Stimulated activated CD8-positive, alpha-beta memory T cell treated with anti-CD3 and anti-CD28 coated beads, Interleukin-4, amount 100 ng/mL, for 4 hours (primary cell): ENCODE results near the gene MGLL.

Experiments used
- DNase-seq, 2 donors: peaks; one replicate each; pipeline ENCODE4 v3.0.0-alpha.2; 2020; ENCODE audit warnings: low read depth in 2 of 2, low spot score in 1 of 2

MGLL gene

GRCh38 chr3:127774647-127775046 lies 47.7 kb downstream of the MGLL start:
- no peak for DNase-seq

- DNase-seq, result no peak
Measured at GRCh38 chr3:127773752-127774395, 48.4 kb downstream of the MGLL start.

DNA sequence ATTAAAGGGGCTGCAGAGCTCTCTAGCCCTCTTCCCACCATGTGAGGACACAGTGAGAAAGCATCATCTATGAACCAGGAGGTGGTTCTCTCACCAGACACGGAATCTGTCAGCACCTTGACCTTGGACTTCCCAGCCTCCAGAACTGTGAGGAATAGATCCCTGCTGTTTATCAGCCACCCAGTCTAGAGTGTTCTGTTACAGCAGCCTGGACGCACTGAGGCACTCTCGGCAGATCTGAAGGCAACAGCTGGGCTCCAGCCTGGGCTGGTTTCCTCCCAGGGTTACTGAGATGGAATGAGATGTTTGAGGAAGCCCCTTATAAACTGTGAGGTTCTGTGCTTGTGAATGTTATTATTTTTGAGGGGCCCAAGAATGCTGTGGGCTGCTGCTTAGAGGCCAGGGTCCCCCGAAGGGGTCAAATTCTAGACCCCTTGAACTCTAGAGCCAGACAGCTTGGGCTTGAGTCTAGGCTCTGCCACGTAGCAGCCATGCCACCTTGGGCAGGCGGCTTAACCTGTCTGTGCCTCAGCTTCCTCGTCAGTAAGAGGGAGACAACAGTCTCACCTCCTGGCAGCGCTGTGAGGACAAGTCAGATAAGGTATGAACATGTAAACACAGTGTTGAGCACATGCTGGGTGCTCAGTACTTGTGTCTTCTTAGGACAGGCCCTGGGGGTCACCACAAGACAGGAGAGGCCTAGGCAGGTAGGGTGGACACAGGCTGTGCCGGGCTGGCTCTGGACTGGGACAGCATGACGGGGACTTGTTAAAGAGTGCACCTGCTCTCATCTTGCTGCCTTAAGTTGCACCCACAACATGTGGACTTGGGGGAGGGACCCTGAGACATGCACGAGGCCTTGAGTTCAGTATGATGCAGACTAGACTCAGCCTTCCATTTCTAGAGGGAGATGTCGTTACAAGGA lies 49.2 kb downstream of the MGLL start:
- DNase-seq, result no peak

DNA sequence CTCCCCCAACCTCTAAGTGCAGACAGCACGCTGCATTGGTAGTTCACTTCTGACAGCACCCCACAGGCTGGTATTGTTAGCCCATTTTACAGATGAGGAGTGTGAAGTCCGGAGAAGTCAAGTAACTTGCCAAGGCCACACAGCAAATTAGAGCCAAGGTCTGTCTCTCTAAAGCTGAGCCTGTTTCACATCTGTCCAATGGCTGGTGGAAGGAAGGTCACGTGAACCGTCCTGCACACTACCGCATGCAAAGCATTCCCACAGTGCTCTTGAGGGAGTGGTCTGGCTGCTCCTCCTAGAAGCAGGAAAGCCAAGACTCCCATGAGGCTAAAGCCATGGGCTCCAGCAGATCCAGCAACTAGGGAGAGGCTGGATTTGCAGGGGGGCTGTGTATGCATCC lies 50.0 kb downstream of the MGLL start:
- no peak for DNase-seq

GRCh38 chr3:127771746-127772145 lies 50.6 kb downstream of the MGLL start:
- no peak for DNase-seq

- no peak for DNase-seq
Measured at GRCh38 chr3:127770671-127771355, 51.5 kb downstream of the MGLL start.

DNA sequence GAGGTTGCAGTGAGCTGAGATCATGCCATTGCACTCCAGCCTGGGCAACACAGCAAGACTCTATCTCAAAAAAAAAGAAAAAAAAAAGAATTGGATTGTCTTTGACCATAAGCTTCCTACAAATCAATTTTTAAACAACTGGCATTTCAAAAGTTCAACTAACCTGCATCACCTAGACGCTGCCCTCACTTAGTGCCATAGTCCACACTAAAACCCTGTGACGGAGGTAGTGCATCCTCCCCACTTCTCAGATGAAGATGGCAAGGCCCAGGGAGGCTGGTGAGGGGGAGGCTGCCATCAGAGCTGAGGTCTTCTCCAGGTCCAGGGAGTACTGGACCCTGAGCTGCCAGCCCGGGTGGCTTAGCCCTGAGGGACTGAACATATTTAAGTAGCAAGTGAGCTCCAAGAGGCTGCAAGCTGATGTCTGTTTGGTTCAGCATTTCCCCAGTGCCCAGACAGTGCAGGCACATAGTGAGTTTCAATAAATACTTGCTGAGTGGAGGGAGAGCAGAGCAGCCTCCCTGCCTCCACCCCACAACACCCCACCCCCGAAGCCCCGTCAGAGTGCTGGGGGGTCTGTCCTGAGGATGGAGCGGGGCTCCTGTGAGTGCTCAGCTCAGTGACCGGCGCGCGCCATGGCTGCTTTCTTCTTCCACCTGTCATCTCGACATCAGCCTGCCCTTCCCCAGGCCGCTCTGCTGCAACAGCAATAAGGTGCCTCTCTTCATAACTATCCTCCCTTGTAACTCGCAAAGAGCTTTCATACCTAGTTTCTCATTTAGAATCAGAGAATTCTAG lies 52.8 kb downstream of the MGLL start:
- no peak for DNase-seq

DNA sequence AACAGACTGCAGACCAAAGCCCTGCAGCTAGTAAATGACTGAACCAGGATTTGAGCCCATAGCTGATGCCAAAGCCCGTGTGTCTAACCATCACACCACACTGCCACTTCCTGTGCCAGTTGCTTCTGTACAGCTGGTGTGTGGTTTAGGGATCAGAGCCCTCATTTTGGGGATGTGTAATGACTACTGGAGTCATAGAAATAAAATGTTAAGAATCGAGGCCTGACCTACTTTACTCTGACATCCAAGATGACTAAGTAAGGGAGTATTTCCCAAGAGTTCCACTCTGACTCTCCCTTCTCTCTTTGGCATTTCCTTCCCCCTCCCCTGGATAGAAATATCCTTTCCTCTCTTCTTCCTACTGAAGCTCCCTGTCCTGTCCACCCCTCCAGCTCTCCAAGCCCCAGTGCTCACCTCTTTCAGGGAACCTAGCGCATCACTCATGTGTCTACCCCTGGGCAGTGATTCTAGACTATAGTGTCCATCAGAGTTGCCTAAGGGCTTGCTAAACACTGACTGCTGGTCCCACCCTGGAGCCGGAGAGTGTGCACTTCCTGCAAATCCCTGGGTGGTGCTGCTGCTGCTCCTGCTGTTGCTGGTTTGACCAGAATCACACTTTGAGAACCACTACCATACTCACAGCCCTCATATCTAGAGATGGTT lies 53.8 kb downstream of the MGLL start:
- DNase-seq, result no peak

- no peak for DNase-seq
Measured at GRCh38 chr3:127767126-127767525, 55.2 kb downstream of the MGLL start.

DNA sequence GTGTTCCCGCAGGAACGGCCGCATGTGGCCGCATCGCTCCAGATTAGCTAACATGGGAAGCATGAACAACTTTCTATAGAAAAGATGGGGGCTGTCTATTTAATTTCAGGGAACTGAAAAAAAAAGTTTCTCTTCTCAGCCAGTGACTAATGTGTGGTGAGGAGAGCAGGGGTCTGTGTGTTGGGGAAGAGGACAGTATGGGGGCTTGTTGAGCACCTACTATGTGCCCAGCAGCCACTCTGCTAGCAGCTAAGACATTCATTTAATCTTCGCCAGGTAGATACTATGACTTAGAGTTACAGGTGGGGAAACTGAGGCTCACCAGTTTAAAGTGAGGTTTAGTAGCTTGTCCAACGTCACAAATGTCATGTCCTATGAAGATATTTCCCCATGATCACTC lies 56.6 kb downstream of the MGLL start:
- no peak for DNase-seq

- DNase-seq, result no peak
Measured at GRCh38 chr3:127764841-127765362, 57.4 kb downstream of the MGLL start.

DNA sequence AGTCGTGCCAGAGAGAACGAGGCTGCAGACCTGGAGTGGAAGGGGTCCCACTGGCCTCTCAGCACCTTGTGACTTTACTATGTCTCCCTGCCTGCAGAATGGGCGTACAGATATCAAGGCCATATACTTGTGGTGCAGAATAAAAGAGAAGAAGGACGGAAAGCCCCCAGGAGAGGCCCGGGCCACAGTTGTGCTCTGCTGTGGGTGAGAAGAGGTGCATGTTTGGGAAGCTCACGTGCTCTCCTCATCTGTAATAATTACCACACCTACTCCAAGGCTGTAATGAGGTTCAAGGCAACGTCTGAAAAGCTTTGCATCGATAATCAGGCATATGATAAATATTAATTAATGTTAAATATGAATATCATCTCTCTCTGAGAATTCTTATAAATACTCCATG lies 58.0 kb downstream of the MGLL start:
- no peak for DNase-seq

DNA sequence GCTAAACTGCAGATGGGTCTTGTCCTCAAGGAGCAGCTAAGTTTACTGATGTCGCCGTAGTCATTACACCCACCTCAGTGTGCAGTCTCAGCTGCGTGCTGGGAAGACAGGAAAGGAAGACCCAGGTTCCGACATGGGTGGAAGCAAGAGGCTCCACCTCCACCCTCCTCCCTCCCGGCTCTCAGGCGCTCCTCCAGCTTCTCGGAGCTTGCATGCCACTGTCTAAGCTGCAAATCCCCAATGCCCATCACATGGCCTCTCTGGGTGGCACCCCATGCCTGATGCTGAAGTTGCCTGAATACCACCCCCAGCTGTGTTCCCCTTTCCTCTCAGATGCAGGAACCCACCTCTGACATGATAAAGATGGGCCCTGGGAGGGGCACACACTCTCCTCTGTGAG lies 58.5 kb downstream of the MGLL start:
- DNase-seq, result no peak

- DNase-seq, result no peak
Measured at GRCh38 chr3:127763337-127763736, 59.0 kb downstream of the MGLL start.

DNA sequence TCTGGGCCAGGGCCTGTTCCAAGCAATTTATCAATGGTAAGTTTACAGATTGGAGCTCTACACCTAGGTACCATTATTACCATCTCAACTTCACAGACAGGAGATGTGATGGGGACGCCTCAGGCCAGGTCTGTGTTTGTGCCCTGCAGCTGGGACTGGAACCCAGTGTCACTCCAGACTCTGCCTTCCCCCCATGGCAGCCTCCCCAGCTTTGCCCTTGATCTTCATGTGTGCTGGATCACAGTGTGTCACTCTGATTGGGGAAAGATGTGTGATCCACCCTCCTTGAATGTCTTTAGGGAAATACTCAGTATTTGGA lies 59.6 kb downstream of the MGLL start:
- no peak for DNase-seq

DNA sequence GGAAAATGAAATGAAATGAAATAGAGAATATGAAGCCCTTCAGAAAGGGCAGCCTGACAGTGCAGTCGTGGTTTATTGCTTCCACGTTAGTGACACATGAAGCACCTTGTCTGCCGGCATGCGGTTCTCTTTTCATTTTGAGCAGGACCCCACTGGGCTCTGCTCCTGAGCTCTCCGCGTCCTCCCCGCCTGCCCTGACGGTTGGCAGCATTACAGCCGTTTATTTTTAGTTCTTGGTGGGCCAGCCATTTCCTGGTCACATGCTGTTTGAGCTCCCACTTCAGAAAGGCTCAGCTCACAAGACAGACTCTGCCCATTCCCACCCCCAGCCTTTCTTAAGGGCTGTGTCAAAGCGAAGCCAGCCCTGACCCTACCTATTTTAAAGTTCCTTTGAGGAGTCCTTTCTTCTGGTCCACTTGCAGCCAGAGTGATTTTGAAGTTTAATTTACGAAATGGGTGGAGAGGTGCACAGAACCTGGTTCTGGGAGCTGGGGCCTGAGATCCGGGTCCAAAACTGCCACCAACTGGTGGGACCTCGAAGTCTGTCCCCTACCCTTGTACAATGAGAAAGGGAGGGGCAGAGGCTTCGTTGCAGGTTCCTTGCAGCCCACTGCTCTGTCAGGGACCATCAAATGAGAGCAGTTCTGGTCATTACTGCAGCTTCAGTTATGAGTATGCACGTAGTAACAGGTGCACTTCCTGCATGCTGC lies 60.1 kb downstream of the MGLL start:
- DNase-seq, result no peak

GRCh38 chr3:127761441-127761801 lies 60.9 kb downstream of the MGLL start:
- no peak for DNase-seq

- no peak for DNase-seq
Measured at GRCh38 chr3:127760791-127761440, 61.4 kb downstream of the MGLL start.

GRCh38 chr3:127760361-127760760 lies 62.0 kb downstream of the MGLL start:
- DNase-seq, result no peak

GRCh38 chr3:127759826-127760225 lies 62.5 kb downstream of the MGLL start:
- no peak for DNase-seq
